GM21576 (cell line): ENCODE data around the gene ZNF622.
"Not testable (repeated sequence)": the region's sequence is repeated elsewhere in the genome, so short reads cannot be mapped to it uniquely, and the experiment has no call there.

ENCODE experiments used
- ATAC-seq: cut with Tn5 transposase; IDR thresholded peaks from one replicate; pipeline ENCODE4 v1.9.1; 2021; ENCODE audit warnings: mild to moderate bottlenecking, moderate library complexity; ENCODE audit not compliant: unreplicated experiment

ZNF622 gene

GRCh38 chr5:16480821-16481538, 15.4 kb upstream of the ZNF622 start:
- ATAC-seq, result no peak

GRCh38 chr5:16480144-16480543, 14.5 kb upstream of the ZNF622 start:
- ATAC-seq, result no peak

GRCh38 chr5:16477541-16477940, 11.9 kb upstream of the ZNF622 start:
- ATAC-seq, result no peak

GRCh38 chr5:16476417-16476816, 10.8 kb upstream of the ZNF622 start:
- ATAC-seq, result not testable (repeated sequence)

GRCh38 chr5:16471387-16471786, 5.8 kb upstream of the ZNF622 start:
- no peak for ATAC-seq

- ATAC-seq, result peak; percentile 66
These were observed 2.0 kb upstream of the ZNF622 start for GRCh38 chr5:16467363-16468219.

- ATAC-seq, result no peak
These were observed 696 bp downstream of the ZNF622 start for GRCh38 chr5:16464664-16465543.

- ATAC-seq, result no peak
These were observed 1.4 kb downstream of the ZNF622 start for GRCh38 chr5:16464231-16464630.

GRCh38 chr5:16461782-16462181, 3.8 kb downstream of the ZNF622 start:
- no peak for ATAC-seq

GRCh38 chr5:16461026-16461425, 4.6 kb downstream of the ZNF622 start:
- no peak for ATAC-seq

- ATAC-seq, result no peak
These were observed 6.1 kb downstream of the ZNF622 start for GRCh38 chr5:16459451-16459850.

GRCh38 chr5:16457853-16458252, 7.7 kb downstream of the ZNF622 start:
- ATAC-seq, result no peak

- ATAC-seq, result no peak
These were observed 8.1 kb downstream of the ZNF622 start for GRCh38 chr5:16457451-16457850.

GRCh38 chr5:16456103-16456832, 9.3 kb downstream of the ZNF622 start:
- ATAC-seq, result peak; percentile 78

- ATAC-seq, result no peak
These were observed 9.9 kb downstream of the ZNF622 start for GRCh38 chr5:16455668-16456067.

GRCh38 chr5:16454686-16455085, 10.9 kb downstream of the ZNF622 start:
- ATAC-seq, result no peak

GRCh38 chr5:16453609-16454008, 12.0 kb downstream of the ZNF622 start:
- ATAC-seq, result no peak

GRCh38 chr5:16450163-16450562, 15.4 kb downstream of the ZNF622 start:
- ATAC-seq, result no peak

- ATAC-seq, result no peak
These were observed 18.6 kb downstream of the ZNF622 start for GRCh38 chr5:16446993-16447392.

- ATAC-seq, result no peak
These were observed 27.6 kb downstream of the ZNF622 start for GRCh38 chr5:16437977-16438376.
